Posterior vena cava (tissue), 2 donors: ENCODE measurements around the gene INTS11. TPM values are rescaled to one million over a fixed set of nuclear protein-coding genes. Genes with fewer than 3 reads are reported as not detected.

Experiments
- DNase-seq: peaks from one replicate; pipeline ENCODE4 v3.0.0-alpha.2; 2020; ENCODE audit warnings: low spot score
- intact Hi-C, 2 donors: fragments of 100-400 bp; cut with DNase I; formaldehyde crosslinking; loops; one replicate each; pipeline versions ENCODE4 v1.14.1 to v1.14.2; 2022 to 2023
- total RNA-seq, 2 donors: library from RNA; stranded (reverse); fragmentation: NEBNext Ultra II Directional; extraction: Animal tissue kit (Norgen Biotek cat#: 25700); gene quantifications; one replicate each; pipeline ENCODE4 v1.2.1, GENCODE V29; 2021
- donor health status: DM: yes; HTN: yes; CAD: no.
- donor health status: DM: yes; HTN: yes; CAD: no.

Gene INTS11
- total RNA-seq, 2 donors from 2014 or later: 61.8 to 65.6 TPM

DNA sequence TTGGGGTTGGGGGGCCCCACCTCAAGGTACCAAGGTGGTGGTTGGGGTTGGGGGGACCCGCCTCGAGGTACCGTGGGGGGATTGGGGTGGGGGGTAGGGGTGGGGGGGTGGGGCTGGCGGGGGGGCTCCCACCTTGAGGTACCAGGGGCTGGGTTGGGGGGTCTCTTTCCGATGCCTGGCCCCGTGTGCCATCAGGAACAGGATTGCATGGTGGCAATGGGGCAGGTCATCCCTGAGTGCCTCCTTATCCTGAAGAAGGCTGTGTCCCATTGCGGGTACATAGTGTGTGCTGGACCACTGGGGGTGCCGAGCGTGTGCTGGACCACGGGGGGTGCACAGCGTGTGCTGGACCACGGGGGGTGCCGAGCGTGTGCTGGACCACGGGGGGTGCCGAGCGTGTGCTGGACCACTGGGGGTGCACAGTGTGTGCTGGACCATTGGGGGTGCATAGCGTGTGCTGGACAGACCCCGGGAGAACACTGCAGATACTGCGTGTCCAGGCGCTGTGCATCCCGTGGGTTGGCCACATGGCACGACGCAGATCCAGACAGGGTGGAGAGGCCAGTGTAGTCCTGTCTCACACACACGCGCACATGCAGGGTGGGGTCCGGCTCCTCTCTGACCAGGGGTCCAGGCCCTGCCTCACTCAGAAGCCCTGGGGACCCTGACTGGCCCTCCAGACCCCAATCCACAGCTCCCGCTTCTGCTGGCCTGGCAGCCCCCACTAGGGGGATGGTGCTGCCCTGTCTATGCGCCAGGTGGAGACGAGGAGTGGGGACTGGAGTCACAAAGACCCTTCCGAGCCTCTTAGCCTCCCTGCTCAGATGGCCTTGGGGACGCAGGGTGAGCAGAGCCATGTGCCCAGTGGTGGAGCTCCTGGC is 40.0 kb downstream of the INTS11 start:
- no peak for DNase-seq
- intact Hi-C loops: no loop called here

DNA sequence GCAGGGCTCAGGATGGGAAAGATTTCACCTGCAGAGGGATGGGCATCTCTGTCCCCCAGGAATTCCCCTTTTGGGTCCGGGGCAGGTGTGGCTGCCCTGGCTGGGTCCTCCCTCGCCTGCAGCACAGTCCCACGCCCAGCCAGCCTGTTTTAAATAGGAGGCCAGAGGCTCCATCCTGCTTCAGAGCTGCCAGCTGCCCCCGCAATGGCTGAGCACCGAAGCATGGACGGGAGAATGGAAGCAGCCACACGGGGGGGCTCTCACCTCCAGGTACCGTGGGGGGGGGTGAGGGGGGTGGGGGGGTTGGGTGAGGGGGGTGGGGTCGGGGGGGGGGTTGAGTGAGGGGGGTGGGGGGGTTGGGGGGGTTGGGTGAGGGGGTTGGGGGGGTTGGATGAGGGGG is 40.6 kb downstream of the INTS11 start:
- no peak for DNase-seq
- intact Hi-C loops: no loop called here

DNA sequence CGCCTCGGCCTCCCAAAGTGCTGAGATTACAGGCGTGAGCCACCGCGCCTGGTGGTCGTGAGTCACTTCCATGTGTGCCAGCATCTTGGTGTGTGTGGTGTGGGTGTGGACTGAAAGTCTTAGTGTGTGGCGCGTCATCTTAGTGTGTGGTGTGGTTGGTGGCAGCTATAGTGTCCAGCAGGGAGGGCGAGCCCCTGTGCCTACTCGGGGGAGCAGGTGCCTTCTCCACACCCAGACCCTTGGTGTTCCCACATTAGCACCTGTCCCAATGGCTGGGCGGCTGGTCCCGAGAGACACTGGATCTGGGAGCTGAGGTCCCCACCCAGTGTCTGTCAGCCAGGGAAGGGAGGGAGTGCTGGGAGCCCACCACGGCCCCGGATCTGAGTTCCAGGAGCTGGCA is 41.5 kb downstream of the INTS11 start:
- DNase-seq: no peak
- intact Hi-C loops: no loop called here

DNA sequence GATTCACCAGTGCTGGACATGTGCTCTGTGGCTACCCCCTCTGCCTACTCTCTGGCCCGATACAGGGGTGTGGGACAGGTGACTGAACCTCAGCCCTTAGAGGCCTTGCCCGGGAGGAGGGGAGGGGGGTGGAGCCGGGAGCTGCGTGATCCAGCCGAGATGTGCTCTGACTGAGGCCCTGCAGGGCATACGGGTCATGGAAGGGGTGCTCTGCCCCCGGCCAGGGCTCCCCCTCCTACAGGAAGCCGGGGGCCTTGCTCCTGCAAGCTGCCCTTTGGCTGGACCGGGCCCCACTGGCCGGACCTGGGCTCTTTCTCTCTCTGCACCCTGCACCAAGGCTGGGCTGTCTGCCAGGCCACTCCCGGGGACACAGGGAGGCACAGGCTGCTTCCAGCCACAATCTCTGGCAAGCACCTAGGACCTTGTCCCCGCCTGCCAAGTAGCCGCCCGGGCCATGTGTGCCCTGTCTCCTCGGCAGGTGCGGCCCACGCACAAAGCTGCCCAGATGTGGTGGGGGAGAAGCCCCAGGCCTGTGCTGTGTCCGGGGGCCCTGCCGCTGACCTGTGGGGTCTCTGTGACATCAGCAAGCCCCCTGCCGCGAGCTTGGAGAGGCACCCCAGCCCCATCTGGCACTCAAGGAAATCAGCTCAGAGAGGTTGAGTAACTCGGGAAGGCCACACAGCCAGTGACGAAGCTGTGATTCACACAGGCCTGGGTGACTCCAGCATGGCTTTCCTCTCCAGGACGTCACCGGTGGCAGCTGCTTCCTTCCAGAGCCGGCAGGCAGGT is 42.7 kb downstream of the INTS11 start:
- intact Hi-C loops: no loop called here
- no peak for DNase-seq

DNA sequence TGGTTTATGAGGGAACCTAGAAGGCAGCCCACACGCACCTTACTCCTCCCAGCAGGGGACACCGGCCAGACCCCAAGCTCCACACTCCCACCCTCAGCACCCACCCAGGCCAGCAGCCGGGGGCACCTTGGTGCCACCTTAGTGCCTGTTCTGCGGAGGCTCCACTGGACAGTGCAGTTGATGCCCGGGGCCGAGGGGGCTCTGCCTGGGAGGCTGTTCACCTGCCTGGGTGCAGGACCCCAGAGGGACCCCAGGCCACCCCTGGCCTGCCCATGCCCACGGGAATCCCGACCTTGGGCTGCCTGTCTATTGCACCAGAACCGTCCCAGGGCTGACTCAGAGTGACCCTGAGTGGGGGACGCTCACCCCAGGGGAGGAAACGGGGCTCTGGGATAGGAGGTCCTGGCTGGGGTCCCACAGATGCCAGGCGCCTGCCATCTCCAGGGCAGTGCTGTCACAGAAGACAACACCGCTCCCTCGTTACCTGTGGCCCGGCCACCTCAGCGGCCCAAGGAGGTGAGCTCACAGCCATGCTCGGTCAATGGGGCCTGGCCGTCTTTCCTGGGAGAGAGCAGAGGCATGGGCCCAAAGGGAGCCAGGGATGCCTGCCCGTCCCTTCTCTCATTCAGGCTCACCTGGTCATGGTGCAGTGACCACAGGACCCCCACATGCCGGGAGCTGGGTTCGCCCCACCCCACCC is 43.5 kb downstream of the INTS11 start:
- intact Hi-C loops: no loop called here

DNA sequence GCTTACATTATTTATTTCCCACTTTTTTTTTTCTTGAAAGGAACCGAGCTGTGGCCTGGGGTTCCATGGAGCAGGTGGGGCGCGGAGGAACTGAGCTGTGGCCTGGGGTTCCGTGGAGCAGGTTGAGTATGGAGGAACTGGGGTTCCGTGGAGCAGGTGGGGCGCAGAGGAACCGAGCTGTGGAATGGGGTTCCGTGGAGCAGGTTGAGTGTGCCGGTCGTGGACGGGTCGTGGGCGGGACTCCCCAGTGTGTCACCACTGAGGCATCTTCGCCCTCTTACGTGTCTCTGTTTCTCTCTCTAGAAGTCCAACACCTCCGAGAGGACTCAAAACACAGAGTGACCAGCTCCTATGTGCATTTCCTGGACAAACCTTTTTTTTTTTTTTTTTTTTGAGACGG is 45.4 kb downstream of the INTS11 start:
- intact Hi-C loops: no loop called here
- no peak for DNase-seq

More for the DNA sequence above, 43.5 kb downstream of the INTS11 start:
- DNase-seq: no peak

DNA sequence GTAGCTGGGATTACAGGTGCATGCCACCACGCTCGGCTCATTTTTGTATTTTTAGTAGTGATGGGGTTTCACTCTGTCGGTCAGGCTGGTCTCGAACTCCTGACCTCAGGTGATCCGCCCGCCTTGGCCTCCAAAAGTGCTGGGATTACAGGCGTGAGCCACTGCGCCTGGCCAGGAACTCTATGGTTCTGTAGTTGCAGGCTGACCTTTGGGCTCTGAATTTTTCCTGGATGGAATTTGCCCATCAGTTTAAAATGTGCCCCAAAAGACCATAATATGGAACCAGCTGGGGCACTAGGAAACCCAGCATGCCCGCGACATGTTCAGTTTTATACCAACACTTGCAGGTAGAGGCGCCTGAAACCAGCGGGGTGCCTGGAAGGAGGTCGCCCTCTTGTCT is 45.8 kb downstream of the INTS11 start:
- DNase-seq: no peak

DNA sequence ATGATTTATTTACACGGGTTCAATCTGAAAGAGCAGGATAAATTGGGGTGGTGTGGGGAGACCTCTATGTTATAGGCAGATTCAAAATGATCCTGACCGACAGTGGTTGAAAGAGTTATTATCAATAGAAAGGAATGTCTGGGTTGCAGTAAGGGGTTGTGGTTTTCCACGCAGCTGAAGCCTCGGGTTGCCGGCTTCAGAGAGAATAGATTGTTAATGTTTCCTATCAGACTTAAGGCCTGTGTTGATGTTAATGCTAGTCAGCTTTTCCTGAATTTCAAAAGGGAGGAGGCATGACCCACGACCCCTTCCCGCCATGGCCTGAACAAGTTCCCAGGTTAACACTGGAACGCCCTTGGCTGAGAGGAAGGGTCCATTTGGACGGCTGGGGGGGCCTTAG is 48.6 kb downstream of the INTS11 start:
- DNase-seq: no peak
- intact Hi-C loops: no loop called here

More for the DNA sequence above, 45.8 kb downstream of the INTS11 start:
- intact Hi-C loops: no loop called here

DNA sequence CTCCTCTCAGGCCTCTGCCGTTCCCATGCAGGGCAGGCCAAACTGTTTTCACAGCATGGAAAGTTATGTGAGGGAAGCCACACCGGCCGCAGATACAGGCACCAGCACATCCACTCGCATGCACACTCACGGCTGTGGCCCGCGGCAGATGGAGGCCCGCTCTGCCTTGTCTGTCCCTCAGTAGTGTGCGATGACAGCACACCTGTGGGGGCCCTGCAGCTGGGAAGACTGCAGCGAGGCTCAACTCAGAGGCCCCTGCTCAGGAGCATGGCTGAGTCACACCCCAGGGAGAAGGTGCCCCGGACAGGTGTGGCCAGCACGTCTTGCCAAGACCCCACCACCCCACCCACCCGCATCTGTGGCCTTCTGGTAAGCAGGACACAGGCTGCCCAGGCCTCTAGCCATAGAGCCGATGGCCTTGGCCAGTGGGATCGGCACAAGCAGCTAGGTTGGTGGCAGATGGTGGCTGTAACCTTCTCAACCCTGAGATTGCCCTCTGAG is 49.5 kb downstream of the INTS11 start:
- DNase-seq: no peak
- intact Hi-C loops: no loop called here

DNA sequence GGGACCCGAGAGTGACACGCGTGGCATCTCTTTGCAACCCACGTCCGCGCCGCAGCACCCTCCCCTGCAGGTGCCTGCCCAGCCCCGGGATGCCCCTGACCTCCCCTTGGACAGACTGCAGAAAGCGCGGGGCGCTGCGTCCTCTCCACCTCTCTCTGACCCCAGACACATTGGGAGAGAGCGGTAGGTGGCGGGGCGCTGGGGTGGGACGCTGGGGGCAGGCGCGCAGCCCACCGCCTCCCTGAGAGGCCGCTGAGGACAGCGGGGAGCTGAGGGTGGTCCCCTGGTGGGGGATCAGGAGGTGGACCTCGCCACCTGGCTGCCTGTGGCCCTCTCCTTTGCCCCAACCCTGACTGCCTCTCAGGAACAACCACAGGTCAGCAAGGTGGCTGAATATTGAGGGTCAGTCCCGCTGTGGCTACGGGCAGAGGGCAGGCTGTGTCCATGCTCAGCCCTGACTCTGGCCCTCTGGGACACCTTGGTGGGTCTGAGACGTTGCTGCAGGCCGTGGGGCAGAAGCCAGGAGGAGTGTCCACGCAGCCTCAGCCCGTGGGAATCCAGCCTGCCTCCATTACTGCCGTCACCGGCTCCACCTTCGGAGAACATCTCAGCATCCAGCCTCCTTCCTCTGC is 50.0 kb downstream of the INTS11 start:
- no peak for DNase-seq
- intact Hi-C loops: no loop called here

DNA sequence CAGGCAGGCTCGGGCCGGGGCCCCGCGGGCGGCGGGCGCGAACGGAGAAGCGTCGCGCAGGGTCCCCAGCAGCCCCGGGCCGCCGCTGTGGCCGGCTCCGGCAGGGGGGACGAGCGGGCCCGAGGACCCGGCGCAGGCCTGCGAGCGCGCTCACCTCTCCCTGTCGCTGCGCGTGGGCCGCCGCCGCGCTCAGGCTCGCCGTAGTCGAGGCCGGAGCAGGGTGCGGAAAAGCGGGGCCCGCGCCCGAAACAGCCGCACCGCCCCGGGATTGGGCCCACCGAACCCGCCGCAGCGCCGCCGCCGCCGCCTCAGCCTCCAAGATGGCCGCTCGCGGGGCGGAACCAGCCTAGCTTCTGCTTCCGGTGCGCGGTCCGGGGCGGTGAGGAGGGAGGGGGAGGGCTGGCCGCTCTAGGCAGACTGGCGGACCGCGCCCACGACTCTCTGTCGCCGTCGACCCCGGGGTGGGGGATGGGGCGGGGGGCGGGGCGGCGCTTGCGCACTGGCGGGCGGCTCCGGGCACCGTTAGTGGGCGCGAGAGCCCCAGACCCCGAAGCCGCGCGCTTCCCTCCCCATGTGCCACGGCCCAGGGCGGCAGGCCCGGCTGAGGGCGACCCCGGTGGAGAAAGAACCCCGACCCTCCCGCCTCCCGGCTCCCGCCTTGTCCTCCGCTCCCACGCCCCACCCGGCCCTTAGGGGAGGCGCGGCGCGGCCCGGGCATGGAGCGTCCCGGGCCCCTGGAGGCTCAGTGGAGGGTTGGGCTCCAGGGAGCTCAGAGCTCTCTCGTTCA is 50.8 kb downstream of the INTS11 start, which contains the start of gene UBE2J2:
UBE2J2 (minus strand) TSS at position 343 of the 787 bp plus-strand sequence. CDS start 5,862 bp downstream, outside the sequence.
- intact Hi-C loops: no loop called here
- DNase-seq: peak; percentile 99

DNA sequence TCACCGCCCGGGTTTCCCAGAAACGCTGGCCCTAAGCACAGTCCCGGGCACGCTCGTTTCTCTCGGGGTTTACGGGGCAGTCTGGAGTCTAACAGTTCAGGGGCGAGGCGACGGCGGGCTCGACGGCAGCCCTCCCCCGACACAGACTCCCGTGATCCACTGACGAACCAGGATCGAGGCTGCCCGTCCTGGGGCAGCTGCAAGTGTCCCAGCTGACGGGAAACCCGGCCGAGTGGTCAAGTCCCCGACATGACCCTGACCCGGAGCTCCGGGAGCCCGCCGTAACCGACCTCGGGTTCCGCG is 51.3 kb downstream of the INTS11 start:
- DNase-seq: no peak
- intact Hi-C loops: no loop called here

DNA sequence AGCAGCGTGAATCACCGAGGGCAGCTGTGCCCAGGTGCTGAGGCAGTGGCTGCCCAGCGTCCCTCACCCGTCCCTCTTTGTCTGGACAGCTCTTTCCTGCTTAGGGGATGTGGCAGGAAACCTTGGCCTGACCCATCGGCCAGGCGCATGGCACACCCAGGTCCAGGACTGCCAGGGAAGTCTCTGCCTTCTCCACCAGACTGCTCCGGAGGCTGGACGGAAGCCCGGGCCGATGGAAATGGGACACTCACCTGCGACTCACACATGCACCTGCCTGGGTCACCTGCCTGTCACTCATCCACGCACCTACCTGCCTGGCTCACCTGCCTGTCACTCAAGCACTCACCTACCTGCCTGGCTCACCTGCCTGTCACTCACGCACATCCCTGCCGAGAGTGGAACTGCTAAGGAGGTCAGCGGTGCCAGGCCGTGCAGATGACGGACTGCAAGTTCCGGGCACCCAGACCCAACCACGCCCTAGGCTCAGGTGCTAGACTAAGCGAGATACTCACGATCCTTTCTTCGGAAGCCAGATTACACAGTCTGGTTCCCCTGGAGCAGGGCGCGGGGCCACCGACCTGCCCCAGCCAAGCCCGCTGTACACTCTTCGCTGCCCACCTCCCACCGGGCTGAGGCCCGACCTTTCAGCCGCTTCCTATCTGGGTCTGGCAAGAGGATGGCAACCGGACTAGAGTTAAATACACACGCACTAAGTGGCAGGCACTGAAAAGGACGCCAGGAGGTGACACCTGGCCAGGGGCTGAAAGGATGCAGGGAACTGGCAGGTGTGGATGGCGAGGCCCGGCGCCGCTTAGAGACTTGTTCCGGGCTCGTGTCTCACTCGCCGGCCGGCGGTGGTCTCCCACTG is 51.9 kb downstream of the INTS11 start:
- no peak for DNase-seq
- intact Hi-C loops: no loop called here

DNA sequence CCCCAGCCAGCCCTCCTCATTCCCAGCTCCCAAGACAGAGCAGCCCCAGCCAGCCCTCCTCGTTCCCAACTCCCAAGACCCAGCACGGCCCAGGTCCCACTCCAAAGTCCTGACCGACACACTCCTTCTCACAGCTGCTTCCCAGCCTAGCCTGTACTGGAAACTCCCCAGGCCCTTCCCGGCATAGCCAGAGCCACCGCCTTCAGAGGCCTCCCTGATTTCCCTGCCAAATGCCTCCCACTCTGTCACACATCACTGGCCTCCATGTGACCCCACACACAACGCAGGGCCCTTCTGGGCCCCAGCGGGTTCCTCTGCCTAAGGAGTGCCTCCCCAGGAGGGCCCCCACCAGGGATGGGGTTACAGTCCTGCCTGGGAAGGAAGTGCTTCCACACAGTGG is 53.6 kb downstream of the INTS11 start:
- no peak for DNase-seq
- intact Hi-C loops: no loop called here

DNA sequence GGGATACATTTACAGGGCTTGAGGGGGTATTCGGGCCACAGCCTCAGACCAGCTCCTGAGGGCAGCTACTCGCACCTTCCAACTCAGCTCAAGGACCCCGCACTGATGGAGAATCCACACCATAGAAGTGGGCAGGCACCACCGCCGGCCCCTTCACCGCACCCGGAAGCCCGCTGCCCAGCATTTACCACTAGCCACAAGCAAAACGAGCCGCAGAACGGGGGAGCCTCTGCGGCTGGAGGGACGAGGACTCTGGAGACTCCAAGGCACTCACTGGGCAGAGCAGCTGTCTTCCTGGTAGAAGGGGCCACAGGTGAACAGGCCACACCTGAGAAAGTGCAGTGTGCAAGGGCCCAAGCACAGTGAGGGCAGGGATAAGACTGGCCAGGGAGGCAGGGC is 56.2 kb downstream of the INTS11 start:
- no peak for DNase-seq
- intact Hi-C loops: no loop called here

DNA sequence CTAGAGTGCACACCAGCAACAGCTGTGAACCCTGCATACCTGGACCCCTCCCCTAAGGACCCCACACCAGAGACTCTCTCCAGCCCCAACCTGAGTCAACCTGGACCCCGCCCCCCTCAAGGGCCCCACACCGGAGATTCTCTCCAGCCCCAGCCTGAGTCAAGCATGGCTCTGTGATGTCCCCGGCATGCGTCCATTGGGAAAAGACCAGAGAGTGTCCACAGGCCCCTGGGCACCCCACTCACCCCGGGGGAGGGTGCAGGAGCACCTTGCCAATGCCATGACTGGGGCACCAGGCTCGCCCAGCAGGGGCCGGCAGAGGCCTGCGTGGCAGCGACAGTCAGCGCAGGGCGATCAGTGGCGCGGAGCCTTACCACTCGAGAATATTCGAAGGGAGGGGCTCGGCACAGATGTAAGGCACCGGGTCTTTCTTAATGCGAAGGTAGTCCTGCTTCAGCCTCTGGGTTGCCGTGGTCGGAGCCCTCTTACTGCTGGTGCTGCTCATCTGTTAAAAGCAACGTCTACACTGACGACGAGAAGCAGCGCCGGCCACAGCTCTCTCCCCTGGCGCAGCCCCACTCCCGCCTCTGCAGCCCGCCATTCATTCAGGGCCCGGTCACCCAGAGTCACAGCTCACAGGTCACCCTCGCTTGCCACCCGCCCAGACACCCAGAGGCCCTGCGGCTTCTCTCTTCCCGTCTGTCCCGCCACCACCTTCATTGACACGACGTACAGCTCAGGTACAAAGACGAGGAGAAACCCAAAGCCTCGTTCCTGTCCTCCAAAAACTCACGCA is 56.8 kb downstream of the INTS11 start:
- DNase-seq: no peak
- intact Hi-C loops: no loop called here

DNA sequence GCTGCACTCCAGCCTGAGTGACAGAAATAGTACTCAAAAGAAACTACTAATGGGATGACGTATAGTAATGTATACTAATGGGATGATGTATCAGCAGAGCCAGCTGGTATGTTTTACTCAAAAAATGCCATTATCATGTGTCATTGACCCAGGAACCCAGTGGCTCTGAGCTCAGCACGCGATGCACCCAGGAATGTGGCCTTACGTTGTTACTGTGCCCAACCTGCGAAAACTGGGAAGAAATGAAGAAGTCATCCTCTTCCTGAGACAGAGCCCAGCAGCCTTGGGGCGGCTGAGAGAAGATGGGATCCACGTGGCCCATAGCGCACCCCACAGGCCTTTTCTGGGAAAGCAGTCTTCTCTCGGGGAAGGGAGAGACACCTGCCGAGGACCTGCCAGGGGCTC is 59.6 kb downstream of the INTS11 start:
- intact Hi-C loops: no loop called here

More for the DNA sequence above, 59.6 kb downstream of the INTS11 start:
- DNase-seq: no peak
